ENCODE data around the gene CAMTA1. TPM values are rescaled to one million over a fixed set of nuclear protein-coding genes. Genes with fewer than 3 reads are reported as not detected.

Gene CAMTA1
- total and polyA plus RNA-seq, 4 donors: 48.1 to 140 (median 52.3) TPM

DNA sequence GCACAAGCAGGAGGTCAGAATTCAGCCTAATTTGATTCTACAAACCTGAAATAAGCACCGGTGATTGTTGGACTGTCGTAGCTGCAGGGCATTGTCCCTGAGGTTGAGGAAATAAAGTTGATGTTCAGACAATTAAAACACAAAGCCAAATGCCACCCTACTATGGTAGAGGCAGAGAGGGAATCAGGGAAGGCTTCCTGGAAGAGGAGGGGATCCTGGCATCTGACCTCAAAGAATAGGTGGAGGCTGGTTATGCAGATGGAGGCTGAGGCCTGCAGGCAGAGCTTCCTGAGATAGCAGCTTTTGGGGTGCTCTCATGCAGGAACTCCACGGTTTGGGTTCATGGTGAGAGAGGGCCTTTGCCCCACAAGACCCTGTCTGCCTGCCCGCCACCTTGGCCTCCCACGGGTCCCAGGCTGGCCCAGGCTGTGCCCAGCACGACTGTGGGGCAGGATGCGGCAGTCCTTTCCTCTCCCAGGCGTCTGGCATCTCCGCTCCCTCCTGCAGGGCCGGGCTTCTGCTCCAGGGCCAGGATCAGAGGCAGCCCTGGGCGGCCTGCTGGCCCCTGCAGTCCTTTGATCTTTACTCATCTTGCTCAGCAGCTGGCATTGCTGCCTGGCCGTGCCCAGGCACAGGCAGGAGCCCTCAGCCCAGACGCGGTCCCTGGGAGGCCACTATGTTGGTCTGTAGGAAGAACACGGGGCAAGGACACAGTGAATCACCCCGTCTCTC lies 851.7 kb downstream of the CAMTA1 start:
- H3K36me3 ChIP-seq (ENCODE audit: control insufficient read depth in 4 of 4, insufficient read depth in 4 of 4, low read length in 4 of 4): no peaks in the 10 kb centered on the region
- 92 to 94% methylated on average over 16 of the region's 16 CpGs for WGBS, 2 donors
- H3K4me1 ChIP-seq (ENCODE audit: control insufficient read depth in 5 of 5, insufficient read depth in 5 of 5, low read length in 5 of 5): peaks cover 0 to 19% (median 4%) of the 10 kb centered on the region in 5 donors
- TF ChIP-seq CTCF (IDR thresholded peaks at IDR 0.05; ENCODE audit: control extremely low read depth, extremely low read depth): no peak
- H3K9me3 ChIP-seq (ENCODE audit: control insufficient read depth in 4 of 4, insufficient read depth in 3 of 4, low read length in 3 of 4): no peaks in the 10 kb centered on the region
- H3K9ac ChIP-seq (ENCODE audit: insufficient read depth in 1 of 2, low read length in 2 of 2): no peak overlapping the region
- no peak for DNase-seq
- H3K27ac ChIP-seq (ENCODE audit: low read depth in 1 of 2, low read length in 1 of 2): no peak overlapping the region
- ATAC-seq (ENCODE audit: insufficient read depth, low FRiP score): no peak
- H3K27me3 ChIP-seq (ENCODE audit: control insufficient read depth in 3 of 3, insufficient read depth in 3 of 3, low read length in 2 of 3): no peaks in the 10 kb centered on the region
- no peak overlapping the region for H3K4me3 ChIP-seq

GRCh38 chr1:7638078-7638477 lies 852.8 kb downstream of the CAMTA1 start:
- DNase-seq: peak in 2 of 3 donors; percentile 39 to 59
- 70 to 79% methylated on average over 8 of the region's 8 CpGs for WGBS, 2 donors
- TF ChIP-seq CTCF (IDR thresholded peaks at IDR 0.05; ENCODE audit: control extremely low read depth, extremely low read depth): no peak
- H3K9ac ChIP-seq (ENCODE audit: insufficient read depth in 1 of 2, low read length in 2 of 2): no peak overlapping the region
- no peaks in the 10 kb centered on the region for H3K9me3 ChIP-seq (ENCODE audit: control insufficient read depth in 4 of 4, insufficient read depth in 3 of 4, low read length in 3 of 4)
- H3K27me3 ChIP-seq (ENCODE audit: control insufficient read depth in 3 of 3, insufficient read depth in 3 of 3, low read length in 2 of 3): no peaks in the 10 kb centered on the region
- ATAC-seq (ENCODE audit: insufficient read depth, low FRiP score): no peak
- H3K36me3 ChIP-seq (ENCODE audit: control insufficient read depth in 4 of 4, insufficient read depth in 4 of 4, low read length in 4 of 4): no peaks in the 10 kb centered on the region
- no peak overlapping the region for H3K4me3 ChIP-seq
- H3K4me1 ChIP-seq (ENCODE audit: control insufficient read depth in 5 of 5, insufficient read depth in 5 of 5, low read length in 5 of 5): peaks cover 0 to 23% (median 9%) of the 10 kb centered on the region in 5 donors
- no peak overlapping the region for H3K27ac ChIP-seq (ENCODE audit: low read depth in 1 of 2, low read length in 1 of 2)

DNA sequence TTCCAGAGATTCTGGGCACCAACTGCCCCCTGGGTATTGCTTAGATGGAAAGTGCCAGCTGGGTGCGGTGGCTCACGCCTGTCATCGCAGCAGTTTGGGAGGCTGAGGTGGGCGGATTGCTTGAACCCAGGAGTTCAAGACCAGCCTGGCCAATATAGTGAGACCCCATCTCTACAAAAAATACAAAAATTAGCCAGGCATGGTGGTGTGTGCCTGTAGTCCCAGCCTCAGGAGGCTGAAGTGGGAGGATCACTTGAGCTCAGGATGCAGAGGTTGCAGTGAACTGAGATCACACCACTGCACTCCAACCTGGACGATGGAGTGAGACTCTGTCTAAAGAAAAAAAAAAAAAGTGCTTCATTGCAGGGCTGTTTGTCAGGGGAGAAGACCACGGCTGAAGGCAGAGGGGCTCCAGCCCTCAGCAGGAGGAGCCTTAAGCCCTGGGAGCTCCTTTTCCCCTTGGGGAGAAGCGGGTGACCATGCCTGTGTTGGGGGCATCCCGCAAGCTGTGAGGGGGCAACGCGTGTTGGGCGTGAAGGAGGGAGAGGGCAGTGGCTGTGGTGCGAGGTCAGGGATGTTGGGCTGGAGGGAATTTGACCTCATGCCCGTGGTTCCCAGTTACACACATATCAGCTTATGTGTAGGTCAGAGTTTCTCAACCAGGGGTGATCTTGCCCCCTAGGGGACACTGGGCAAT lies 854.3 kb downstream of the CAMTA1 start:
- 92 to 93% methylated on average over 13 of the region's 13 CpGs for WGBS, 2 donors
- H3K9ac ChIP-seq (ENCODE audit: insufficient read depth in 1 of 2, low read length in 2 of 2): no peak overlapping the region
- ATAC-seq (ENCODE audit: insufficient read depth, low FRiP score) (no peak), DNase-seq (no peak)
- TF ChIP-seq CTCF (IDR thresholded peaks at IDR 0.05; ENCODE audit: control extremely low read depth, extremely low read depth): no peak
- peaks cover 0 to 38% (median 16%) of the 10 kb centered on the region in 5 donors for H3K4me1 ChIP-seq (ENCODE audit: control insufficient read depth in 5 of 5, insufficient read depth in 5 of 5, low read length in 5 of 5)
- no peaks in the 10 kb centered on the region for H3K27me3 ChIP-seq (ENCODE audit: control insufficient read depth in 3 of 3, insufficient read depth in 3 of 3, low read length in 2 of 3)
- no peak overlapping the region for H3K27ac ChIP-seq (ENCODE audit: low read depth in 1 of 2, low read length in 1 of 2)
- no peaks in the 10 kb centered on the region for H3K36me3 ChIP-seq (ENCODE audit: control insufficient read depth in 4 of 4, insufficient read depth in 4 of 4, low read length in 4 of 4)
- H3K9me3 ChIP-seq (ENCODE audit: control insufficient read depth in 4 of 4, insufficient read depth in 3 of 4, low read length in 3 of 4): no peaks in the 10 kb centered on the region
- H3K4me3 ChIP-seq: no peak overlapping the region

All from lung (tissue), 12 donors.